Bronchial epithelial cell (primary cell): ENCODE results near the gene TEX26. TPM values are rescaled to one million over a fixed set of nuclear protein-coding genes. Genes with fewer than 3 reads are reported as not detected.

ENCODE experiments used
- DNase-seq: peaks from one replicate; pipeline ENCODE4 v3.0.0-alpha.2; 2010; ENCODE audit warnings: low read depth
- FAIRE-seq: peaks from 2 replicates; lab custom pipeline; 2011; peaks lifted over from hg19 to GRCh38; lab: Jason Lieb, UNC
- H3K27me3 ChIP-seq: 2 replicates; pipeline ENCODE4 v1.5.1; 2011; ENCODE audit warnings: low read length; ENCODE audit not compliant: control insufficient read depth, insufficient read depth
- H3K36me3 ChIP-seq: 2 replicates; pipeline ENCODE4 v1.5.1; 2011; ENCODE audit warnings: low read length; ENCODE audit not compliant: control insufficient read depth, insufficient read depth
- H3K4me3 ChIP-seq: 2 replicates; pipeline ENCODE4 v1.5.1; 2011; ENCODE audit warnings: mild to moderate bottlenecking, low read depth, low read length, control low read depth
- CTCF ChIP-seq: IDR thresholded peaks from 2 replicates; pipeline ENCODE4 v1.5.1; 2011; ENCODE audit warnings: mild to moderate bottlenecking, moderate library complexity, low read length, control low read depth, inconsistent platforms; ENCODE audit not compliant: insufficient read depth, severe bottlenecking
- total RNA-seq: library from RNA; depleted of rRNA; stranded (reverse); fragments of >200 nt; gene quantifications from 2 replicates; pipeline ENCODE4 v1.2.1, GENCODE V29; 2014

Gene TEX26
- not detected in 2 replicates for total RNA-seq

GRCh38 chr13:30932481-30933353, at the start of gene TEX26:
TSS of gene TEX26 (plus strand) at chr13:30932656. CDS start at chr13:30932716, 60 bp downstream.
- TF ChIP-seq CTCF = no peak
- Histone ChIP-seq H3K27me3 (no peaks in the 10 kb centered on the region), H3K36me3 (no peaks in the 10 kb centered on the region), H3K4me3 (no peak within 1 kb of the TSS)
- DNase-seq = no peak
- no peak for FAIRE-seq

GRCh38 chr13:30882996-30883766, 49.3 kb upstream of the TEX26 start:
- H3K27me3 ChIP-seq = no peaks in the 10 kb centered on the region
- FAIRE-seq (no peak), DNase-seq (no peak)

GRCh38 chr13:30884543-30884942, 47.9 kb upstream of the TEX26 start:
- FAIRE-seq = peak; percentile 7
- no peaks in the 10 kb centered on the region for H3K27me3 ChIP-seq
- H3K36me3 ChIP-seq = no peaks in the 10 kb centered on the region
- no peak overlapping the region for H3K4me3 ChIP-seq
- no peak for TF ChIP-seq CTCF
- no peak for DNase-seq

More at GRCh38 chr13:30882996-30883766, 49.3 kb upstream of the TEX26 start:
- H3K36me3 ChIP-seq = no peaks in the 10 kb centered on the region
- no peak overlapping the region for H3K4me3 ChIP-seq
- no peak for TF ChIP-seq CTCF

- FAIRE-seq = no peak
- no peak for DNase-seq
- H3K27me3 ChIP-seq = no peaks in the 10 kb centered on the region
- H3K36me3 ChIP-seq = no peaks in the 10 kb centered on the region
- H3K4me3 ChIP-seq = no peak overlapping the region
- TF ChIP-seq CTCF = no peak
These were observed 43.2 kb upstream of the TEX26 start for GRCh38 chr13:30889196-30889690.

- no peak for DNase-seq
- FAIRE-seq = no peak
- no peaks in the 10 kb centered on the region for H3K27me3 ChIP-seq
- peak; percentile 51 for TF ChIP-seq CTCF
- no peak overlapping the region for H3K4me3 ChIP-seq
- H3K36me3 ChIP-seq = no peaks in the 10 kb centered on the region
These were observed 39.5 kb upstream of the TEX26 start for GRCh38 chr13:30892966-30893365.
